ENCODE measurements around the gene NGF.

- no peak for TF ChIP-seq CTCF (IDR thresholded peaks at IDR 0.05)
- TF ChIP-seq POLR2A (IDR thresholded peaks at IDR 0.05) = no peak
Observed at GRCh38 chr1:115275216-115275615, 62.8 kb downstream of the NGF start.

Data from testis (tissue), 2 donors.